Neural progenitor cell (in vitro differentiated cells): ENCODE data around the gene HYOU1. TPM values are rescaled to one million over a fixed set of nuclear protein-coding genes. Genes with fewer than 3 reads are reported as not detected.
A peak's percentile ranks its signal among the peaks of the same experiment; 100 is the strongest.

Experiments
- DNase-seq: peaks from one replicate; pipeline ENCODE4 v3.0.0-alpha.2; 2016; ENCODE audit warnings: low spot score
- H2AFZ ChIP-seq: fragments of 200-600 bp; sonication (generic); replicated peaks from 2 replicates; pipeline ENCODE4 v1.6.1; 2016; ENCODE audit warnings: antibody characterized with exemption
- H3F3A ChIP-seq: fragments of 200-600 bp; sonication (generic); 2 replicates; pipeline ENCODE4 v1.6.1; 2016; ENCODE audit warnings: antibody characterized with exemption, low read depth
- H3K27ac ChIP-seq: fragments of 200-600 bp; sonication (generic); 2 replicates; pipeline ENCODE4 v1.5.1; 2016; ENCODE audit warnings: mild to moderate bottlenecking
- H3K27me3 ChIP-seq: fragments of 200-600 bp; sonication (generic); 2 replicates; pipeline ENCODE4 v1.6.1; 2016; ENCODE audit warnings: mild to moderate bottlenecking, moderate library complexity
- H3K36me3 ChIP-seq: fragments of 200-600 bp; sonication (generic); 2 replicates; pipeline ENCODE4 v1.5.1; 2016
- H3K4me1 ChIP-seq: fragments of 200-600 bp; sonication (generic); 2 replicates; pipeline ENCODE4 v1.6.1; 2016; ENCODE audit warnings: mixed run types
- H3K4me2 ChIP-seq: fragments of 200-600 bp; sonication (generic); 2 replicates; pipeline ENCODE4 v1.6.1; 2016
- H3K4me3 ChIP-seq: fragments of 200-600 bp; sonication (generic); 2 replicates; pipeline ENCODE4 v1.5.1; 2016
- H3K79me2 ChIP-seq: fragments of 200-600 bp; sonication (generic); 2 replicates; pipeline ENCODE4 v1.6.1; 2016; ENCODE audit warnings: low read depth
- H3K9ac ChIP-seq: fragments of 200-600 bp; sonication (generic); 2 replicates; pipeline ENCODE4 v1.6.1; 2016
- H3K9me3 ChIP-seq: fragments of 200-600 bp; sonication (generic); 2 replicates; pipeline ENCODE4 v1.5.1; 2016; ENCODE audit warnings: low read depth
- H4K20me1 ChIP-seq: fragments of 200-600 bp; sonication (generic); 2 replicates; pipeline ENCODE4 v1.6.1; 2016; ENCODE audit warnings: low read depth
- H3K27ac Mint-ChIP-seq: 3 replicates; pipeline ENCODE4 v1.8.0; 2021; ENCODE audit warnings: mixed read lengths
- H3K27me3 Mint-ChIP-seq: 2 replicates; pipeline ENCODE4 v1.8.0; 2022; ENCODE audit warnings: low read depth, mild to moderate bottlenecking, inconsistent platforms, moderate library complexity, mixed read lengths; ENCODE audit not compliant: insufficient read depth
- H3K36me3 Mint-ChIP-seq: 3 replicates; pipeline ENCODE4 v1.8.0; 2021; ENCODE audit warnings: mixed read lengths
- H3K4me1 Mint-ChIP-seq: 3 replicates; pipeline ENCODE4 v1.8.0; 2021; ENCODE audit warnings: mixed read lengths
- H3K4me3 Mint-ChIP-seq: 3 replicates; pipeline ENCODE4 v1.8.0; 2021; ENCODE audit warnings: mild to moderate bottlenecking, moderate library complexity, mixed read lengths
- H3K9me3 Mint-ChIP-seq: 3 replicates; pipeline ENCODE4 v1.8.0; 2020; ENCODE audit warnings: mixed read lengths
- EZH2 ChIP-seq: fragments of 200-600 bp; sonication (generic); IDR thresholded peaks from 2 replicates; pipeline ENCODE4 v1.6.1; 2017; ENCODE audit warnings: antibody characterized with exemption, mild to moderate bottlenecking, moderate library complexity
- EZH2phosphoT487 ChIP-seq: fragments of 200-600 bp; sonication (generic); IDR thresholded peaks from 2 replicates; pipeline ENCODE4 v1.6.1; 2017; ENCODE audit warnings: antibody characterized with exemption
- total RNA-seq: library from RNA; depleted of rRNA; stranded (reverse); fragments of >200 nt; gene quantifications from 2 replicates; pipeline ENCODE4 v1.2.3, GENCODE V29; 2015; ENCODE audit warnings: low replicate concordance
- TF ChIP-seq, protein P1 (sequence below): fragments of 200-600 bp; sonication (generic); IDR thresholded peaks from 2 replicates; pipeline ENCODE4 v1.5.1; 2017; ENCODE audit warnings: antibody characterized with exemption, mild to moderate bottlenecking

Gene HYOU1
- total RNA-seq, 1 donor from 2014 or later: 129 TPM

GRCh38 chr11:119067371-119068222 lies 10.6 kb upstream of the HYOU1 start, which contains the start of gene VPS11:
Gene VPS11, plus strand, starts transcription at chr11:119067818. Its CDS starts 6 bp downstream, at chr11:119067824.
- Mint-ChIP-seq H3K36me3 (peaks cover 4% of the 10 kb centered on the region), H3K27me3 (peaks cover 4% of the 10 kb centered on the region), H3K4me1 (peaks cover 12% of the 10 kb centered on the region), H3K4me3 (peak within 1 kb of the TSS; percentile 95), H3K9me3 (no peaks in the 10 kb centered on the region), H3K27ac (peak within 1 kb of the TSS; percentile 96)
- TF ChIP-seq EZH2phosphoT487 (no peak), EZH2 (peak; percentile 16)
- TF ChIP-seq, protein P1, sequence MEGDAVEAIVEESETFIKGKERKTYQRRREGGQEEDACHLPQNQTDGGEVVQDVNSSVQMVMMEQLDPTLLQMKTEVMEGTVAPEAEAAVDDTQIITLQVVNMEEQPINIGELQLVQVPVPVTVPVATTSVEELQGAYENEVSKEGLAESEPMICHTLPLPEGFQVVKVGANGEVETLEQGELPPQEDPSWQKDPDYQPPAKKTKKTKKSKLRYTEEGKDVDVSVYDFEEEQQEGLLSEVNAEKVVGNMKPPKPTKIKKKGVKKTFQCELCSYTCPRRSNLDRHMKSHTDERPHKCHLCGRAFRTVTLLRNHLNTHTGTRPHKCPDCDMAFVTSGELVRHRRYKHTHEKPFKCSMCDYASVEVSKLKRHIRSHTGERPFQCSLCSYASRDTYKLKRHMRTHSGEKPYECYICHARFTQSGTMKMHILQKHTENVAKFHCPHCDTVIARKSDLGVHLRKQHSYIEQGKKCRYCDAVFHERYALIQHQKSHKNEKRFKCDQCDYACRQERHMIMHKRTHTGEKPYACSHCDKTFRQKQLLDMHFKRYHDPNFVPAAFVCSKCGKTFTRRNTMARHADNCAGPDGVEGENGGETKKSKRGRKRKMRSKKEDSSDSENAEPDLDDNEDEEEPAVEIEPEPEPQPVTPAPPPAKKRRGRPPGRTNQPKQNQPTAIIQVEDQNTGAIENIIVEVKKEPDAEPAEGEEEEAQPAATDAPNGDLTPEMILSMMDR: no peak
- Histone ChIP-seq H3K36me3 (no peaks in the 10 kb centered on the region), H3K27ac (peak within 1 kb of the TSS; percentile 74), H3K4me2 (peak within 1 kb of the TSS; percentile 82), H3K27me3 (no peaks in the 10 kb centered on the region), H2AFZ (peak within 1 kb of the TSS; percentile 90), H3K79me2 (peaks cover 16% of the 10 kb centered on the region), H3F3A (peaks cover 15% of the 10 kb centered on the region), H4K20me1 (no peaks in the 10 kb centered on the region), H3K9me3 (no peaks in the 10 kb centered on the region), H3K4me3 (peak within 1 kb of the TSS; percentile 89), H3K4me1 (no peaks in the 10 kb centered on the region), H3K9ac (peak within 1 kb of the TSS; percentile 91)
- DNase-seq: peak; percentile 98

DNA sequence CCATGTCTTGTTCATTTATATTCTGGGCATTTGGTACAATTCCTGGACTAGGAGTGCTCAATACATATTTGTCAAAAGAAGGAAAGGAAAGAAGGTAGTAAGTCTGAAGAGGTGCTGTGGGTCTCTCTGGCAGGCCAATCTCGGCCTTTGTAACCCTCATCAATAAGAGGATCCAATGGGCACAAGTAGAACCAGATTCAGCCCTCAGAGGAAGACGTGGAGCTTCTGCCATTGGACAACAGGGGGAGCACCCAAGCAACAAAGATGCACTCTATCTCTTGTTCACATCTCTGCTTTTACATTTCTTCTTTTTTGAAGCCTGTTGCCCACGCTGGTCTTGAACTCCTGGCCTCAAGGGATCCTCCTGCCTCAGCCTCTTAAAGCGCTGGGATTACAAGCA lies 8.4 kb upstream of the HYOU1 start:
- Mint-ChIP-seq H3K9me3 (no peaks in the 10 kb centered on the region), H3K36me3 (peaks cover 4% of the 10 kb centered on the region), H3K4me3 (peak overlapping the region; percentile 47), H3K4me1 (peaks cover 12% of the 10 kb centered on the region), H3K27ac (no peak overlapping the region), H3K27me3 (peaks cover 4% of the 10 kb centered on the region)
- no peak for TF ChIP-seq EZH2phosphoT487
- no peak for TF ChIP-seq EZH2
- TF ChIP-seq, protein P1: peak; percentile 53
- Histone ChIP-seq H3K27me3 (no peaks in the 10 kb centered on the region), H3K36me3 (no peaks in the 10 kb centered on the region), H3K9me3 (no peaks in the 10 kb centered on the region), H3K9ac (no peak overlapping the region), H3K4me3 (no peak overlapping the region), H4K20me1 (no peaks in the 10 kb centered on the region), H3K4me2 (no peak overlapping the region), H3K79me2 (peaks cover 16% of the 10 kb centered on the region), H3K27ac (no peak overlapping the region), H3F3A (peaks cover 15% of the 10 kb centered on the region), H3K4me1 (no peaks in the 10 kb centered on the region), H2AFZ (no peak overlapping the region)
- peak; percentile 43 for DNase-seq

GRCh38 chr11:119062779-119063178 lies 5.8 kb upstream of the HYOU1 start:
- DNase-seq: no peak
- no peaks in the 10 kb centered on the region for H3K9me3 ChIP-seq
- H3K4me1 Mint-ChIP-seq: peaks cover 16% of the 10 kb centered on the region
- H3K9me3 Mint-ChIP-seq: no peaks in the 10 kb centered on the region
- H3K27me3 Mint-ChIP-seq: peaks cover 2% of the 10 kb centered on the region
- H3K4me1 ChIP-seq: peaks cover 6% of the 10 kb centered on the region
- H3K9ac ChIP-seq: no peak overlapping the region
- H3K27me3 ChIP-seq: no peaks in the 10 kb centered on the region
- H2AFZ ChIP-seq: no peak overlapping the region
- peaks cover 2% of the 10 kb centered on the region for H3K36me3 Mint-ChIP-seq
- H3K4me3 ChIP-seq: no peak overlapping the region
- no peak overlapping the region for H3K27ac ChIP-seq
- peaks cover 15% of the 10 kb centered on the region for H3F3A ChIP-seq
- H3K36me3 ChIP-seq: no peaks in the 10 kb centered on the region
- no peak overlapping the region for H3K4me2 ChIP-seq
- H3K4me3 Mint-ChIP-seq: no peak overlapping the region
- TF ChIP-seq EZH2 (no peak), EZH2phosphoT487 (no peak)
- TF ChIP-seq, protein P1: no peak
- H4K20me1 ChIP-seq: no peaks in the 10 kb centered on the region
- H3K27ac Mint-ChIP-seq: no peak overlapping the region
- H3K79me2 ChIP-seq: peaks cover 8% of the 10 kb centered on the region
